NK-92 treated with Interleukin-12 subunit alpha and Interleukin-12 subunit beta, amount 100 ng/mL, for 24 hours (cell line): ENCODE data around the gene GTF3A.
"Not testable (repeated sequence)": the region's sequence is repeated elsewhere in the genome, so short reads cannot be mapped to it uniquely, and the experiment has no call there.

Experiments
- DNase-seq: peaks from one replicate; lab custom pipeline; 2025; lab: John Stamatoyannopoulos, UW

The GTF3A gene

DNA sequence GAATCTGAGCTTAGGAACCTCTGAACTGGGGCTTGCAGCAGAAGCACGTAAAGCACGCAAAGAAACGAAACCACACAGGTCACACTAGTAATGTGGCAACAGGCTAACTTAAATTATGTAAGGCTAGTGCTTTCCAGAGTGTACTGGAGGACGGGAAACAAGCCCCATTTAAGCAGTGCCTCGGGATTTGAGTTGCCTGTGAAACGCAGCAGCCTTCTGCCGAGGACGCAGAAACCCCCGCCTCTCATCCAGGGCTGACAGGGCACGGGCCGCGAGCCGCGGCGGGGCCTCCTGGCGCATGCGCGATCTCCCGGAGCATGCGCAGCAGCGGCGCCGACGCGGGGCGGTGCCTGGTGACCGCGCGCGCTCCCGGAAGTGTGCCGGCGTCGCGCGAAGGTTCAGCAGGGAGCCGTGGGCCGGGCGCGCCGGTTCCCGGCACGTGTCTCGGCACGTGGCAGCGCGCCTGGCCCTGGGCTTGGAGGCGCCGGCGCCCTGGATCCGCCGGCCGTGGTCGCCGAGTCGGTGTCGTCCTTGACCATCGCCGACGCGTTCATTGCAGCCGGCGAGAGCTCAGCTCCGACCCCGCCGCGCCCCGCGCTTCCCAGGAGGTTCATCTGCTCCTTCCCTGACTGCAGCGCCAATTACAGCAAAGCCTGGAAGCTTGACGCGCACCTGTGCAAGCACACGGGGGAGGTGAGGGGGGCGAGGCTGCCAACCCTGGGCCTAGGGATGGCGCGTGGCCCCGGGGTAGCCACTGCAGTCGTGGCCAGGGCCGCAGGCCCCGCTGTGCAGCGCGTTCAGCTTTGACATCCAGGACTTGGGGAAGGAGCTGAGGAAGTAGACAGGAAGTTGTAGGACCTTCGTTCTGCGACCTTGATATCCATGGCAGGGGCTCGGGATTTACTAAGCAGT is at the start of gene GTF3A:
Gene GTF3A (plus strand): TSS at position 374 of the 912 bp plus-strand sequence.
- peak; percentile 74 for DNase-seq

DNA sequence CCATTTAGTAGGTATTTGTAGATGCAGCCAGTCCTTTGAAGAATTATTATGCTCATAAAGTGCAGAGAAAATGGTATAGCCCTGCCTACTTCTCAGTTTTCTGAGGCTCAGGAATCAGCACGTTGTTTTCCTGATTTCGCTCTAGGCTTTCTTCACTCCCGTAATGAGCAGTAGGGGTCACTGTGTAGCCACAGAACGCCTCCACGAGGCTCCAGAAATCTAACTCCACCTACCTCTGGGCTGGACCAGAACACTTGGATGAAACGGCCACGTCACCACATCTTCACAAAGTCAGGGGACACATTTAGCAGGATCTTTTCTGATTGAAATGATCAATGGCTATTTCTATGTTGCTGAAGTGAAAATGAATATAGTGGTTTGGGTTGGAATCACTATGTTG is 49.8 kb upstream of the GTF3A start:
- peak; percentile 44 for DNase-seq

DNA sequence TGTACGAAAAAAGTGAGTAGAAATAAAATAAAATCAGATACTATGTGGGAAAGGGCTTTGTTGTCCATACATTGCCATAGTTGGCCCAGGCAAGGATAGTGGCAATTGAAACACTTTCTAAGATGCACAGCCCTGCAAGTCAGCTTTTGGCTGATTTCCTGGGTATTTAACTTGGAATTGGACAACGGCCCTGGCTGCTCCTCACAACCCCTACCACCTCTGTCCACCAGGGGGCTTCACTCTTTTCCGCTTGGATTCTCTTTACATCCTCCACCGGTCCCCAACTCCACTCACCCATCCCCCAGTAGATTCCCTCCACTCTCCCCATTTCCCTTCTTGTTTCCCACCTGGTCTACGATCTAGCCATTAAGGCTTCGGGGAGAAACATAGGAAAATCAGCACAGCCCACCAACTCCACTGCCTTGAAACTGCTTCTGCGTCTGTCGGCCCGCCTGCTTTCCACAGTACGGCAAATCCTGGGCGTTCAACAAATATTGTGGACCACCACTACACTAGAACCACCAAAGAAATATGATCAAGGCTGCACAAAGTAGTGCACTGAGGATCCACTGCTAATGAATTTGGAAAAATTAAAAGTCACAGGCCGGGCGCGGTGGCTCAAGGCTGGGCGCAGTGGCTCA is 48.6 kb upstream of the GTF3A start:
- DNase-seq: no peak

DNA sequence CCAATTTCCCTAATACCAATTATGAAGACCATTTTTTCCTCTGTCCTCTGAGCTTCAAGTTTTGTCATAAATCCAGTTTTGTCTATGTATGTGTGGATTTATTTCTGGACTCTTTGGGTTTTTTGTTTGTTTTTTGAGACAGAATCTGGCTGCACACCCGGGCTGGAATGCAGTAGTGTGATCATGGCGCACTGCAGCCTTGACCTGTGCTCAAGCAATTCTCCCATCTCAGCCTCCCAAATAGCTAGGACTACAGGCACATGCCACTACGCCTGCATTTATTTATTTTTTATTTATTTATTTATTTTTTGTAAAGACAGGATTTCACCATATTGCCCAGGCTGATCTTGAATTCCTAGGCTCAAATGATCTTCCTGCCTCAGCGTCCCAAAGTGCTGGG is 45.3 kb upstream of the GTF3A start:
- no peak for DNase-seq

DNA sequence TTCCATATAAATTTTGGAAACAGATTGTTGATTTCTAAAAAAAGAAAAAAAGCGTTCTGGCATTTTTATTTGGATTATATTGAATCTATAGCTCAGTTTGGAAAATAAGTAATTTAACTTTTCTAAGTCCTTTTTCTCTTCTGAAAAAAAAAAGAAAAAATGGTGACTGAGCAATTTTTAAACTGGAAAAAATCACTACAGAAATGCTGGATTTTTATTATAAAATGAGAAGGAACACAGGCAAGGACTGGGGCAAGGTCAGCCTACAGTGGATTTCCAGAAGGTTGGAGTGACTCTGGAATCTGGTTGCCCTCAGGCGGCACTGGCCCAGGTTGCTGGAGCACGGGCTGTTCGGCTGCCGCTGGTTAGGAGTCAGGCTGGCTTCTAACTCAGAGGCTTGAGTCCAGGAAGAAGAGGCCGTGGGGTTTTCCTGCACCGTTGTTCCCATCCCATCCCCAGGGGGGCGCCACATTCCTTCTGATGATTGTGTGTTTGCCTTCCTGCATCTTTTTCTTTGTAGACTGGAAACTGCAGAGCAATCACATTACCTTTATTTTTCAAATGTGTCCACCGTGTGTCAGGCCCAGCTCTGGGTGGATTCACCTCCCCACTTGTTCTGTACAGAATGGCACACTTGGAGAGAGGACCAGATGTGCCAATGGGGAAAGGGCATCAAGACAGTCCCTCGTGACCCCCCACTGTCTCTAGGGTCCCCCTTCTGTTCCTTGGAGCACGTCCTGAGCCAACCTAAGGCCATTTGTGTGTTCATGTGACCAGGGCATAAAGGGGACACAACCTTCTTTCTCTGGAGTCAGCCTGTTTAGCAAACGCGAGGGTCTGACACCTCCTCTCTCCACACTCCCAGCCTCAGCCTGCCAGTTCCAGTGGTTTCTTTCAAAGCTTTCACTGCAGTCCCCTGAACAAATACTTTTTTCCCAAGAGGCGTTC is 44.5 kb upstream of the GTF3A start:
- DNase-seq: no peak

DNA sequence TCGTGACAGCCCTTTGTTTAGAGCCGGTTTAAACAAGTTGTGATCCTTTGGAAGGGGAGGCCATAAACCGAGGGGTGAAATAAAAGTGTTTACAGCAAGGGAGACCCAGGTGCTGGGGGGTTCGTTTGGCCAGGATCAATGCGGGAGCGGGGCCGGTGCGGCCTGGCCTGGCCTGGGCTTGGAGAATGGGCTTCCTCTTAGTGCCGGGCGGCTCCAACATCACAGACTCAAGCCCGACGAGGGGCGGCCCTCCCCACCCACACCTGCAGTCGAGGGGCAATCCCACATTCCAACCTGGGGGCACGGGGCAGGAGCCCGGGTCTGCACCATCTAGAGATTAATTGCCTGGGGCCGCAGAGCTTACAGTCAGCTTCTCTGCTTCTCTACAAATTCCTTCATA is 42.8 kb upstream of the GTF3A start:
- DNase-seq: no peak

DNA sequence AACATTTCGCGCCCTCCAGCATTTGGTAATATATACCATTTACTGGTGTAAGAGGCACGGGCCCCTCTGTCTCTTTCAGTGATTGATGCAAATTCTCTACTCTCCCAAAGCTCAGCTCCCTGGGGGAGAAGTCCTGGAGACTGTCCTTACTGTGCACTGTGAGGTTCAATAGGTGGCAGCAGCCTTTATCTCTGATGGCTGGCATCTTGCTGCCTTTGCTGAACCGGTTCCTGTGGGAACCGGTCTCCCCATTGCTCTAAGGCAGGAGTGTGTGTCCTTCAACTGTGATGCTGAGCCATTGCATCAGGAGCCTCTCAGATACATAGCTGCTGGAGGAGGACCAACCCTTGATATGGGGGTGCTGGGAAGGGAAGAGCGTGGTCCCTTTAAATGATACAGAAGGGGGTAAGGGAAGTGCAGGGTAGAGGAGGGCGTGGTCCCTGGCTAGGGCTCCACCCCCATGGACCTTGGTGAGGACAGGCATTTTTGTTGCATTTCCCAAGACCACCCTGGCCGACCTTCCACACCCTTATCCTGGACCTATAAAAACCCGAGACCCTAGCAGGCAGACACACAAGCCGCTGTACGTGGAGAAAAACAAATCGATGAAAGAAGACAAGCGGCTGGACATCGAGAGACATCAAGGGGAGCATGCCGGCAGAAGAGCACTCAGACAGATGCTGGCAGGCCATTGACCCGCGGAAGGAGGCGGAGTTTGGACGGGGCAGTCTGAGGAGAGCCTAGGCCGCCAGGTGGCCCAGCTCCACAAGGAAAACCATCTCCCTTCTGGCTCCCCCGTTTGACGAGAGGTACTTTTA is 41.1 kb upstream of the GTF3A start:
- no peak for DNase-seq

DNA sequence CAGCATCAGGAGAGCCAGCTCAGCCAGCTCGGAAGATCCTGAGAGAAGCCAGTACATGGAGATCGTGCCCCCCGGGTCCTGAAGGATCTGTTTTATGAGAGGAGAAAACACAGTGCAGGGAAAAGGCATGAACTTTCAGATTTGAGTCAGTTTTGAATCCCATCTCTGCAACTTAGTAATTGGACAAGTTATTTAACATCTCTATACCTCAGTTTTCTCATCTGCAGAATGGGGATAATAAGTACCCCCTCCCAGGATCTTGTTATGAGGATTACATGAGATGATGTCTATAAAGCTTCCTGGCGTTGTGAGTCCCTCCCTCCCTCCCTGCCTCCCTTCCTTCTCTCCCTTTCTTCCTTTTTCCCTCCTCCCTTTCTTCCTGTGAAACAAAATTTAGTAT is 40.1 kb upstream of the GTF3A start:
- DNase-seq: no peak

DNA sequence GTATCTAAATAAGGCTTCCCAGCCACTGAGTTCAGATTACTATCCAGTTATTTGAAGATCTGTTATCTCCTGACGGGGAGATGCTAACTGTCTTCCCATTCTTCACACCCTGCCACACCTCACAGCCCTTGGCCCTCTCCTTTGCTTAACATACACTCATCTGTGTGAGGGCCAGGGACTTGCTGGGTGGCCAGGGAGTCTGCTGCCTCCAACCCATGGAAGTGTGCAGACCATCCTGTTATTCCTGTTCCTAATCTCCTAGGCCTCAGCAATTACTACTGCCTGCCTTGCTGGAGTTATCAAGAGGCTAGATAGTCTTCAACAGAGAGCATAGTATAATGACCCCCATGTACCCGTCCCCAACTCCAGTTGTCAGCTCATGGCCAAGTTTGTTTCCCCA is 36.2 kb upstream of the GTF3A start:
- no peak for DNase-seq

DNA sequence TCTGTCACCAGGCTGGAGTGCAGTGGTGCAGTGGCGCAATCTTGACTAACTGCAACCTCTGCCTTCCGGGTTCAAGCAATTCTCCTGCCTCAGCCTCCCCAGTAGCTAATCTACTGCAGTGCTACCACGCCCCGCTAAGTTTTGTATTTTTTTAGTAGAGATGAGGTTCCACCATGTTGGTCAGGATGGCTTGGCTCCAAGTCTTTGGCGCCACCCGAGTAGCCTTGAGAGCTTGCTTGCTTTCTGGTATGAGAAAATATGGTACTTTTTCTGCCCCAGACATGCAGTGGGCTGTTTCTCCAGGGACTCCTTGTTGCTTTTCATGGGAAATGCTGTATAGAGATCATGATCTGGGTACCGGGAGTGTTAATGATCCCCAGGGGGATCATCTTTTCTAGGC is 34.5 kb upstream of the GTF3A start:
- DNase-seq: no peak

DNA sequence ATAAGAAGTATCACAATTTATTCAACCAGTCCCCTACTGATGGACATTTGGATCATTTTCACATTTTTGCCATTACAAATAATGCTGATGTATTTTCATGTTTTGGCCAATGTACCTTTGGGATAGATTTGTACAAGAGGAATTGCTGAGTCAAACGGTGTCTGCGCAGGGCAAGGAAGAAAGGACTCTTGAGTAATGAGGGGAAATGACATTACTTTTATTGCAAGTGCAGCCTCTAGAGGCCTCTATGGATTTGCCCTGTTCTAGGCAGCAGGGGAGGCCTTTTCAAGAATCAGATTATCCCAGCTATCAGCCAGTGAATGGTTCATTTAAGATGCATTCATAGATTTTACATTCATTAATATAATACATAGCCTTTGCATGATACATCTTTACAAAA is 32.9 kb upstream of the GTF3A start:
- no peak for DNase-seq

DNA sequence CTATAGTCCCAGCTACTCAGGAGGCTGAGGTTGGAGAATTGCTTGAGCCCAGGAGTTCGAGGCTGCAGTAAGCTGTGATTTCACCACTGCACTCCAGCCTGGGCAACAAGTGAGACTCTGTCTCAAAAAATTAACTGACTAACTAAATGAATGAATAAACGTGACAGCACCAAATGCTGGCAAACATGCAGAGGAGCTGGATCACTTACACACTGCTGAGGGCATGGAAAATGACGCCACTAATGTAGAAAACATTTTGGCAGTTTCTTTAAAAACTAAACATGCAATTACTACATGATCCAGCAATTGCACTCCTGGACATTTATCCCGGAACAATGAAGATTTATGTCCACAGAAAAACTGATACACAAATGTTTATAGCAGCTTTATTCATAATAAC is 31.3 kb upstream of the GTF3A start:
- no peak for DNase-seq

DNA sequence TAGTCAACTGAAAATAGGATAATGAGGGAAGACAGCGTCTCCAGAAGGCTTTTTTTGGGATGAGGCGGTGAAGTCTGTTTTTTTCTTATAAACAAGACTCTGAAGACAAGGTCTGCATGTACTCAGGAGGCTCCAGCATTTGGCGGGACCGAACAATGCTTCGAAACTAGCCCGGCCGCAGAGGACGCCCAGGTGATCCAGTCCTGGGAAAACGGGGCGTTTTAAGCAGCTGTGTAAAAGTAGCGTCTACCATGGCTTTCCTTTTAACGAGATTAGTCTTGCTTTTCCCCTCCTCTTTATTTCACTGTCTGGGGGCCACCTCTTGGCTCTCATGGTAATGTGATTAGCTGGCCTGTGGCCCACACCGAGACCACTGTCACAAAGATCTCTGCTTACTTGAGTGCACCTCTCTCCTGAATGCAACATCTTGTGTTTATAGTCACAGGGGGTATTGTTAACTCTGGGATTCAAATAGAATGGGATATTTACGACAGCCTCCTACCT is 29.4 kb upstream of the GTF3A start:
- DNase-seq: no peak

DNA sequence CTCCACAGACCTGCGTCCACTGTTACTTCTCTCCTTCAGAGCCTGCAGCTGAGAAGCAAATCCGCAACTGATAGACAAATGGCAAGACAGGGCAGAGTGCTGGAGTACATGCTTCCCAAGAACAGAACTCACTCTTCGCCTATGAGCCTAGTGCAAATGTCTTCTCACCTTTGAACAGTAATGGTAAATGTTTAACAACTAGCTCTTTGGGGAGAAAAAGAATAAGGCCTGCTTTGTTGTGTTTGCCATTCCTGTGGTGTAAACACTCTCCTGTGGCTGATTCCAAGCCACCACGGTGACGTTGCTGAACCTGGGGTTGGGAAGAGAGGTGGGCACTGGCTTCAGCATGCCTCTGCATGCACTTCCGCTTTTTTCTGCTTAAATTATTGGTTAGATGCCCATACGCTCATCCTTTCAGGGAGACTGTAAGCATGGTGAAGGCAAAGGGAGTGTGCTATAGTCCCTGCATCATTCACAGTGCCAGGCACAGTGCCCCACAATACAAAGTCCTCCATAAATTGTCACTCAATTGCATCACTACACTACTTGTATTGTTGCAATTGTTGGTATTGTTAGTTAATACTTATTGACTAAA is 28.1 kb upstream of the GTF3A start:
- DNase-seq: no peak

DNA sequence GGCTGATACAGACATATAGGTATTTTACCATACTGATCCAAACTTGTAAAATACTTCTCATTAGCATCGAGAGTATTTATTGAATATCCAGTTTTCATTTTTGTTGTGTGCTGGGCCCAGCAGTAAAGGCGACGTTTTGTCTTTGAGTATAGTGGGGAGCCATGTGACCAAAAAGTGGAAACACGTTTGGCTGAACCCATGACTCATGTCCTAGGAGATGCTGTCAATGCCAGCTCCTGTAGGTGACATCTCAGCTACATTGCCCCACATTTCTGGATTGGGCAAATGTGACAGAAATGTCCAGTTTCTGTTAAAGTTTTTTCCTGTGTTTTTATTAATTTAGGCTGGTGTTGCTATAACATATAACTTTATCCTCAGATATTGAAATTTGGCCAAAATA is 26.1 kb upstream of the GTF3A start:
- DNase-seq: no peak

DNA sequence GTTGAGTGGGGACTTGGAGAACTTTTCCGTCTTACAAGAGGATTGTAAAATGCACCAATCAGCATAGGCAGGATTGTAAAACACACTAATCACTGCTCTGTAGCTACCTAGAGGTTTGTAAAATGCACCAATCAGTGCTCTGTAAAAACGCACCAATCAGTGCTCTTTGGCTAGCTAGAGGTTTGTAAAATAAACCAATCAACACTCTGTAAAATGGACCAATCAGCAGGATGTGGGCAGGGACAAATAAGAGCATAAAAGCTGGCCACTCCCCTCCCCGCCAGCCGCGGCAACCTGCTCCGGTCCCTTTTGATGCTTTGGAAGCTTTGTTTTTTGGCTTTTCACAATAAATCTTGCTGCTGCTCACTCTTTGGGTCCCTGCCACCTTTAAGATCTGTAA is 24.0 kb upstream of the GTF3A start:
- DNase-seq: not testable (repeated sequence)

DNA sequence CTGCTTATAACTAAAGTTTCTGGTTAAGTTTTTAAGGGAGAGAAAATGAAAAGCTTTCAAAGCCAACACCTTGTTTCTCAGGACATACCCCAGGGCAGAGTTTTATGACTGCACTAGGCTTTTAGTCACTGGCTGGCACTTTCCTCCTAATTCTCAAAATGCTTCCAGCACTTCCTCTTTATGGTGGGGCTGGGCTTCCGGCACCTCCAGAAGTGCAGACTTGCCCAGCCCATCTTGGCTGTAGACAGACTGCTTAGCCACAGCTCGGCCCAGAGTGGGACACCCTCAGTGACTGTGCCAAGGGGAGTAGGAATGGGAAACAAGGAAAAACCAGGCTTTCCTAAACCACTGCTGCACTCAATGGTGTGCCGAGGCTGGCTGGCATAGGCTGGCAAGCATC is 23.2 kb upstream of the GTF3A start:
- DNase-seq: no peak

DNA sequence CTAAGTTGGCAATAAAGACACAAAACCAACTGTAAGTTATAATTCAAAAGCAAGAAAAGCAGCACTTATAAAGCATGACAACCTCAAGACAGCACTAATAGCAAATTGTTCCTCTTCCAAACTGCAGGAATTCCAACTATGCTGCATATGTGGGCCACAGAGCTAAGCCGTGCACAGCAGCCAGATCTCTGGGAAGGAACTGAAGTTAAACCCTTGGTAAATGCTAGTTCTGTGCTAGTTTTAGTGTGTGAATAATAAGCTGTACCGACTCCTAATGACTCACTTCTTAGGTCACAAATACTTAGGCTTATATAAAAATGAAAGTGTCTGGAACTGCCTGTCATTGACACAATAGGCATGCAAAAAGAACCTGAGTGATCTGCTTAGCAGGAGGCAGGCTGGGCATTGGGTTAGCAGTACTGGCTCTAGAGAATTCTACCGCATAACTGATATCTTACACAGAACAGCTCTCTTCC is 21.2 kb upstream of the GTF3A start:
- DNase-seq: no peak

DNA sequence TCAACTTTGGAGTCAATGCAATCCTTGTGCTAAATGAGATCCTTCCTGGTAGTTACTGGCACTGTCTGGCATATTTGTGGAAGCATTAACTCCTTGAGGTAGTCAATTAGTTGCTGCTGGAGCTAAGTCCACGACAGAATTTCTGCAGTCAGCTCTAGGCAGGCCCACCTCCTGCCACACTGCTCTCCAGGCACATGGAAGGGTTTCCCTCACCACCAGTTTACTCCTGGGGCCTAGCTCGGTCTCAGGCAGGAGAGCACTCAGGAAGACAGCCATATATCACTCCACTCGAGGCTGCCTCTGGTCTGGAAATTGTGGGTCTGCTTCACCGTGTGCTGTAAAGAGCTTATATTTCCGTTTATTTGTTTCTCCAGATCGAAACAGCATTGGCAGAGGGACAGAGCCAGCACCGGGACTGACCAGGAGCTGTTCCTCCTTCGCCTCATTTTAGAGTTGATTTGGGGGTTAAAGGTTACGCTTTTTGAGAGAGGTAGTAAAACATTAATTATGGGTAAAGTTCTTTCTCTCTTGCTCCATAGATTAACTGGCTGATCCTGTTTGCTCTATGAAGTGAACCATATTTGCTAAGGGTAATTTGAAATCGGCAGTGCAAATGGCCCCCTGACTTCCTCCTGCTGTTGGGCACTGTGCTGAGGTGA is 20.6 kb upstream of the GTF3A start:
- no peak for DNase-seq

DNA sequence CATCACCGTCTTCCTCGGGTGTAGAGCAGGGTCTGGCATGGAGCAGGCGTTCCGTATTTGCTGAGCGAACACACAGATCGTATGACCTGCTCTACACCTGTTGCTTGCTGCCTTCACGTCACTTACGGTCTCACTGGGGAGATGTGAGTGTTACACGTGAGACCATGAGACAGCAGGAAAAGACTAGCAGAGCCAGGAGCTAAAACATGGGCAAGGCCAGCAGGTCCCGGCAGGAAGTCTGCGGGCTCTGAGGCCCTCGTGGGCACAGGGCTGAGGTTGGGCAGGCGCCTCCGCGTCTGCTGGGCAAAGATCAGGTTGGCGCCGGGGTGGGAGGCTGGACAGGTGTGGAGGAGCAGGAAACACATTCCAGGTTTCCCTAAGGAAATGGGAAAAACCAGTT is 19.7 kb upstream of the GTF3A start:
- no peak for DNase-seq
